Measurements from ENCODE around the gene TMED7.

Gene TMED7

DNA sequence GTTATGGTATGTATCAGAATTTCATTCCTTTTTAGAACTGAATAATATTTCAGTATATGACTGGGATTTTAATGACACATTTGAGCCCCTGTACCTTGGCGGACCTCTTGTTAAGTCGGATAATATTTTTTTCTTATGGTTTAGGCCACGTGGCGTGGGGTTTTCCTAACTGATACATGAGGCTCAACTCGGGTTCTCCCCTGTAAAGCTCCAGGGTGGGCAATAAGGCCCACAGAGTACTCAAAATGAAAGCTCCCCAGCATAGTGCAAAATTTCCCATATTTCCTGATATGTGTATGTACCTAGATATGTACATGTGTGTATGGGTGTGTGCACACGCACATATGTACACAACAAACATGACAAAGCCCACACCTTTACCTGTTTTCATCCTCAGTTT, 48.1 kb downstream of the TMED7 start:
- Histone ChIP-seq H3K9ac (ENCODE audit: low read depth, low read length) (no peak overlapping the region), H3K9me3 (ENCODE audit: control insufficient read depth, insufficient read depth, low read length) (no peaks in the 10 kb centered on the region), H3K4me3 (ENCODE audit: low read depth, low read length) (no peak overlapping the region), H3K27me3 (ENCODE audit: control insufficient read depth, insufficient read depth, low read length) (no peaks in the 10 kb centered on the region), H3K36me3 (ENCODE audit: control insufficient read depth, insufficient read depth, low read length) (no peaks in the 10 kb centered on the region), H3K4me1 (ENCODE audit: control insufficient read depth, insufficient read depth, low read length) (no peaks in the 10 kb centered on the region)

DNA sequence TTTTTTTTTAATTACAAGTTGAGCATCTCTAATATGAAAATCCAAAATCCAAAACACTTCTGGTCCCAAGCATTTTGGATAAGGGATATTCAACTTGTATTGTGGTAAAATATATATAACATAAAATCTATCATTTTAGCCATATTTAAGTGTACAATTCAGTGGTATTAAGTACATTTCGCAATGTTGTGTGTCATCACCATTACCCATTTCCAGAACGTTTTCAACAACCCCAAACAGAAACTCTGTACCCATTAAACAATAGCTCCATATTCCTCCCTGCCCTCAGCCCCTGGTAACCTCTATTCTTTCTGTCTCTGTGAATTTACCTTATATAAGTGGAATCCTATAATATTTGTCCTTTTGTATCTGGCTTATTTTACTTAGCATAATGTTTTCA, 48.5 kb downstream of the TMED7 start:
- no peak overlapping the region for H3K9ac ChIP-seq (ENCODE audit: low read depth, low read length)
- H3K4me1 ChIP-seq (ENCODE audit: control insufficient read depth, insufficient read depth, low read length): no peaks in the 10 kb centered on the region
- no peaks in the 10 kb centered on the region for H3K36me3 ChIP-seq (ENCODE audit: control insufficient read depth, insufficient read depth, low read length)
- H3K27me3 ChIP-seq (ENCODE audit: control insufficient read depth, insufficient read depth, low read length): no peaks in the 10 kb centered on the region
- H3K4me3 ChIP-seq (ENCODE audit: low read depth, low read length): no peak overlapping the region
- H3K9me3 ChIP-seq (ENCODE audit: control insufficient read depth, insufficient read depth, low read length): no peaks in the 10 kb centered on the region

DNA sequence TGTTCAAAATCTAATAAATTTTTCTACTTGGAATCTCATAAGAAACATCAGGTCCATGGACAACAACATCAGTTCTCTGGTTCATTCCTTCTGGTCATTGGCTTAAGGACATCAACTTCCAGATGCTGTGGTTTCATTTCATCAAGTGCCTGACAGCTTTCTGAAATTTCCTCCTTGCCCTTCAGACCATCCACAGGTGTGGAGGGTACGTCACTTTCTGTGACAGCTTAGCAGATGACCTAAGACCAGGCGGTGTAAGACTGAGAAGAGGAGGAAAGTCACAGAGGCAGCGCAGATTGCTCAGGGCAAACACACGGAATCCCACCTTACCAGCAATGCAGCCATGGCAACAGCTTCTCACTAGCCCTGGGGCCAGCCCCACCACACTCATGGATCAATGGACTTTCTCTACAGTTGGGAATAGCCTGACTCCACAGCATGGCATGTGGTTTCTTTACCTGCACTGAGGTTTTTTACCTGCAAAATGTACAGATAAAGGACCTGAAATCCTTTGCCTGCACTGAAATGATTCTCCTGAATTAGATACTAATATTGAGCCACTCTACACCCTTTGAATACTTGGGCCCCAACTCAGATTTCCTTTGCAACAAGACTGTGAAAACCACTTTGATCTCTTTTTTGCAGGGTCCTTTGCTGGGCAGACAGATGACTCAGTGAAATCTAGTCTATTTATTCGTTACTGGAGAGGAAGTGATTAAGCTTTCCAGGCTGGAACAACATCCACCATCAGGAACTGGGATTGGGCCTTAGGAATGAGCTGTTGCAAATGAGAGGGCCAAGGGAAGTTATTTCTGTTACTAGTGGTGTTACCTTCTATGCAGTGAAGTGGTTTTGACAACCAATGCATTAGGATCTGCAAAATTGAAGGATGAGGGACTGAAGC, 50.4 kb downstream of the TMED7 start:
- H3K4me1 ChIP-seq (ENCODE audit: control insufficient read depth, insufficient read depth, low read length): no peaks in the 10 kb centered on the region
- H3K27me3 ChIP-seq (ENCODE audit: control insufficient read depth, insufficient read depth, low read length): no peaks in the 10 kb centered on the region
- no peaks in the 10 kb centered on the region for H3K36me3 ChIP-seq (ENCODE audit: control insufficient read depth, insufficient read depth, low read length)
- H3K9me3 ChIP-seq (ENCODE audit: control insufficient read depth, insufficient read depth, low read length): no peaks in the 10 kb centered on the region
- no peak overlapping the region for H3K9ac ChIP-seq (ENCODE audit: low read depth, low read length)
- no peak overlapping the region for H3K4me3 ChIP-seq (ENCODE audit: low read depth, low read length)

DNA sequence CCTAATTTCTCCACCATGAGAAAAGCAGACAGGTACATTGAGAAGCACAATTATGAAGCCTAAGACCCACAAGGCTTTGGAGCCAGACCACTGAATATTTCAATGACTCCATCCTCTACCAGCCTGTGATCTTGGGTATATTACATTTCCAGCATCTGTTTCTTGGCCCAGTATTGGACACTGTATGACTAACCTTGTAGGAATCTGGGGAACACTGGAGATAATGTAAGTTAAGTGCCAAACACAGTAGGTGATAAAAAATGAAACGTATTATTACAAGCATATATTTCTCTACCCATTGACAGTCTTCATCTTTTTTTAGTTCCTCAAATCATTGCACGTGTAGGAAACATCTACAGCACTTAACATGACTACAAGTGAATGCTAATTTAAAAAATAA, 52.7 kb downstream of the TMED7 start:
- Histone ChIP-seq H3K4me1 (ENCODE audit: control insufficient read depth, insufficient read depth, low read length) (no peaks in the 10 kb centered on the region), H3K27me3 (ENCODE audit: control insufficient read depth, insufficient read depth, low read length) (no peaks in the 10 kb centered on the region), H3K9me3 (ENCODE audit: control insufficient read depth, insufficient read depth, low read length) (no peaks in the 10 kb centered on the region), H3K4me3 (ENCODE audit: low read depth, low read length) (no peak overlapping the region), H3K36me3 (ENCODE audit: control insufficient read depth, insufficient read depth, low read length) (no peaks in the 10 kb centered on the region), H3K9ac (ENCODE audit: low read depth, low read length) (no peak overlapping the region)

DNA sequence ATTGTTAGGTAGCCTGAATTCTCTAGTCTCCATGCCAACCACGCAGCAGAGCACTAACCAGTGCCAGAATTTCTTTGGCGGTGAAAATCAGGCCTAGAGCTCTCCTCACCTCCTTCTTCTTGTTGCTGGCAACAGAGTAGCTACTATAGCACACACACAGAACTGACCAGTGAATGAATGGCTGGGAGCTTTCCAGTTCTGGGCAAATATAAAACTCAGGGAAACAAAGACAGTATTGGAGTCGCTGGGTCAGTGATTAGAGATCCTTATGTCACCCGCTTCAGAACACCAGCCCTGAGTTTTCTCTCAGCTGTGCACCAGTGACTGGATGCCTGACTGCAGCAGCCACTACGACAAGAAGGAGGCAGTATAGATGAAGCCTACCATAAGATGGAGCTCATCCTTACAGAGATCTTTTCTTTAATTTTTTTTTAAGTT, 54.4 kb downstream of the TMED7 start:
- H3K36me3 ChIP-seq (ENCODE audit: control insufficient read depth, insufficient read depth, low read length): no peaks in the 10 kb centered on the region
- H3K4me3 ChIP-seq (ENCODE audit: low read depth, low read length): no peak overlapping the region
- no peaks in the 10 kb centered on the region for H3K4me1 ChIP-seq (ENCODE audit: control insufficient read depth, insufficient read depth, low read length)
- H3K9me3 ChIP-seq (ENCODE audit: control insufficient read depth, insufficient read depth, low read length): no peaks in the 10 kb centered on the region
- H3K27me3 ChIP-seq (ENCODE audit: control insufficient read depth, insufficient read depth, low read length): no peaks in the 10 kb centered on the region
- H3K9ac ChIP-seq (ENCODE audit: low read depth, low read length): no peak overlapping the region

DNA sequence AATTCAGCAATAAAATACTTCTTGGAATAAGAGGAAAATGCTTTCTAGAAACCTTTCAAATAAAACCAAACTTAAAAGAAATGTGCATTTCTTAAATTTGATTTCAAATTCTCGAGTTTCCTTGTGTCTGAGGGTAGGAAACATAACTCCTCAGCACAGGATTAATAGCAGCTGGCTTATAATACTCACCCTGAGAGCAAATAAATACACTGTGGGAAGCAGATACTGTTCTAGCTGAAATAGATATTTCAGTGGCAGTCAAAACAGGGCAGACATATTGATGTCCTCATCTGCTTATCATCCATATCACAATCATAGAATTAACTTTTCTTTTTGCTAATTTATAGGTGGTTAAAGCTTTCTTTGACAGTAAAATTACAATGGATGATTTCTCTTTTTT, 57.2 kb downstream of the TMED7 start:
- Histone ChIP-seq H3K4me3 (ENCODE audit: low read depth, low read length) (no peak overlapping the region), H3K4me1 (ENCODE audit: control insufficient read depth, insufficient read depth, low read length) (no peaks in the 10 kb centered on the region), H3K9me3 (ENCODE audit: control insufficient read depth, insufficient read depth, low read length) (no peaks in the 10 kb centered on the region), H3K27me3 (ENCODE audit: control insufficient read depth, insufficient read depth, low read length) (no peaks in the 10 kb centered on the region), H3K9ac (ENCODE audit: low read depth, low read length) (no peak overlapping the region), H3K36me3 (ENCODE audit: control insufficient read depth, insufficient read depth, low read length) (no peaks in the 10 kb centered on the region)

DNA sequence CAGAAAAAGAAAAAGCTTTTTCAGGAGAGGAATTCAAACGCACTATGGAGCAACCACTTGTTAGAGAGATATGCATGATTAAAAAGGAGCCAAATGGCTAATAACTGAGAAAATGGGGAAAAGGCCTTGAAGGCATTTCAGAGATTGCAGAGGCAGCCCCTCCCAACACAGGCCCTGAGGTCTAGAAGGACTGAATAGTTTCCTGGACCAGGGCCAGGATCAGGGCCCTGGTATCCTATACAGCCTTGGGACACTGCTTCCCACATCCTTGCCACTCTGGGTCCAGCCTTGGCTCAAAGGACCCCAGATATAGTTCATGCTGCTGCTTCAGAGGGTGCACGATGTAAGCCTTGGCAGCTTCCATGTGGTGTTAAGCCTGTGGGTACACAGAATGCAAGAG, 60.6 kb downstream of the TMED7 start:
- H3K36me3 ChIP-seq (ENCODE audit: control insufficient read depth, insufficient read depth, low read length): no peaks in the 10 kb centered on the region
- H3K27me3 ChIP-seq (ENCODE audit: control insufficient read depth, insufficient read depth, low read length): no peaks in the 10 kb centered on the region
- no peak overlapping the region for H3K4me3 ChIP-seq (ENCODE audit: low read depth, low read length)
- H3K4me1 ChIP-seq (ENCODE audit: control insufficient read depth, insufficient read depth, low read length): no peaks in the 10 kb centered on the region
- H3K9ac ChIP-seq (ENCODE audit: low read depth, low read length): no peak overlapping the region
- H3K9me3 ChIP-seq (ENCODE audit: control insufficient read depth, insufficient read depth, low read length): no peaks in the 10 kb centered on the region
